HCEC 1CT (cell line): ENCODE results near the gene SRGAP2C.
"Not testable (repeated sequence)": the region's sequence is repeated elsewhere in the genome, so short reads cannot be mapped to it uniquely, and the experiment has no call there.

Experiments
- DNase-seq: peaks from one replicate; pipeline ENCODE4 v3.0.0-alpha.2; 2017

SRGAP2C gene

GRCh38 chr1:121187914-121188313 lies 3.1 kb downstream of the SRGAP2C start:
- DNase-seq, result not testable (repeated sequence)

- DNase-seq, result not testable (repeated sequence)
Measured at GRCh38 chr1:121192512-121192911, 7.7 kb downstream of the SRGAP2C start.

- DNase-seq, result not testable (repeated sequence)
Measured at GRCh38 chr1:121197095-121197882, 12.5 kb downstream of the SRGAP2C start.

- DNase-seq, result not testable (repeated sequence)
Measured at GRCh38 chr1:121199763-121200162, 15.0 kb downstream of the SRGAP2C start.

GRCh38 chr1:121200232-121200631 lies 15.5 kb downstream of the SRGAP2C start:
- DNase-seq, result not testable (repeated sequence)

GRCh38 chr1:121200985-121201981 lies 16.5 kb downstream of the SRGAP2C start:
- not testable (repeated sequence) for DNase-seq

GRCh38 chr1:121202986-121203385 lies 18.2 kb downstream of the SRGAP2C start:
- not testable (repeated sequence) for DNase-seq

- not testable (repeated sequence) for DNase-seq
Measured at GRCh38 chr1:121205786-121206711, 21.3 kb downstream of the SRGAP2C start.

GRCh38 chr1:121207328-121207727 lies 22.6 kb downstream of the SRGAP2C start:
- DNase-seq, result not testable (repeated sequence)

- not testable (repeated sequence) for DNase-seq
Measured at GRCh38 chr1:121208375-121208774, 23.6 kb downstream of the SRGAP2C start.

GRCh38 chr1:121210778-121211177 lies 26.0 kb downstream of the SRGAP2C start:
- DNase-seq, result not testable (repeated sequence)

- not testable (repeated sequence) for DNase-seq
Measured at GRCh38 chr1:121213491-121213890, 28.7 kb downstream of the SRGAP2C start.

- not testable (repeated sequence) for DNase-seq
Measured at GRCh38 chr1:121214544-121215156, 29.9 kb downstream of the SRGAP2C start.

- DNase-seq, result not testable (repeated sequence)
Measured at GRCh38 chr1:121215699-121216417, 31.1 kb downstream of the SRGAP2C start.

- DNase-seq, result not testable (repeated sequence)
Measured at GRCh38 chr1:121216676-121217075, 31.9 kb downstream of the SRGAP2C start.

GRCh38 chr1:121221770-121222169 lies 37.0 kb downstream of the SRGAP2C start:
- not testable (repeated sequence) for DNase-seq

- not testable (repeated sequence) for DNase-seq
Measured at GRCh38 chr1:121224714-121225113, 39.9 kb downstream of the SRGAP2C start.

GRCh38 chr1:121226295-121226904 lies 41.6 kb downstream of the SRGAP2C start:
- DNase-seq, result not testable (repeated sequence)

GRCh38 chr1:121226925-121227324 lies 42.1 kb downstream of the SRGAP2C start:
- not testable (repeated sequence) for DNase-seq

GRCh38 chr1:121227544-121228330 lies 43.0 kb downstream of the SRGAP2C start:
- DNase-seq, result not testable (repeated sequence)
